DOHH2 (cell line): ENCODE measurements around the gene GCAT.

Experiments used
- CTCF ChIP-seq: fragments of 200-600 bp; sonication (generic); IDR thresholded peaks from one replicate; pipeline ENCODE4 v1.5.1; 2014; ENCODE audit warnings: antibody characterized with exemption, mild to moderate bottlenecking, low read depth, low read length; ENCODE audit not compliant: poor library complexity, severe bottlenecking
- EZH2phosphoT487 ChIP-seq: fragments of 200-600 bp; sonication (generic); IDR thresholded peaks from 2 replicates; pipeline ENCODE4 v1.6.1; 2017; ENCODE audit warnings: borderline replicate concordance, mild to moderate bottlenecking, antibody characterized with exemption, low read length, moderate library complexity, mixed read lengths

- TF ChIP-seq CTCF (no peak), EZH2phosphoT487 (no peak)
These were observed 19.3 kb downstream of the GCAT start for GRCh38 chr22:37827056-37827455.
